Dedifferentiated amniotic fluid mesenchymal stem cell (primary cell): ENCODE data around the gene MGST2.
"Not testable (repeated sequence)": the region's sequence is repeated elsewhere in the genome, so short reads cannot be mapped to it uniquely, and the experiment has no call there.

ENCODE experiments used
- DNase-seq: peaks from one replicate; pipeline ENCODE4 v3.0.0-alpha.2; 2016; ENCODE audit errors: extremely low spot score

The MGST2 gene

DNA sequence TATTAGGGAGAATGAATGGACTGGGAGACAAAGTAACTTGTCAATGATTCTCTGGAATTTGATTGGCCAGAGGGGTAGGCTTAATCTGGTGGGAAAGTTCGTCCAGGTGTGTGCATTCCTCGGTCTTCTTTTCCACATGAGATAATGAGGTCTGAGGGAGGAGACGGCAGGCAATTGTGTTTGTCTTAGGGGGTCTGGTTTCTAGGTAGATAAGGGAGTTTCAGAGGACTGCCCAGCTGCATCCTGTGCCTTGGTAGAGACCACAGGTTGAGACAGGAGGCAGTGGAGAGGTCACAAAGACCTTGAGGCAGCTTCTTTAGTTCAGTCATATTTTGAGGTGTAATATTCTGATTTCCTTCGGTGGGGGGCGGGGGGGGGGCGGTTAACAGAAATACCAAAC, 4.3 kb downstream of the MGST2 start:
- no peak for DNase-seq

DNA sequence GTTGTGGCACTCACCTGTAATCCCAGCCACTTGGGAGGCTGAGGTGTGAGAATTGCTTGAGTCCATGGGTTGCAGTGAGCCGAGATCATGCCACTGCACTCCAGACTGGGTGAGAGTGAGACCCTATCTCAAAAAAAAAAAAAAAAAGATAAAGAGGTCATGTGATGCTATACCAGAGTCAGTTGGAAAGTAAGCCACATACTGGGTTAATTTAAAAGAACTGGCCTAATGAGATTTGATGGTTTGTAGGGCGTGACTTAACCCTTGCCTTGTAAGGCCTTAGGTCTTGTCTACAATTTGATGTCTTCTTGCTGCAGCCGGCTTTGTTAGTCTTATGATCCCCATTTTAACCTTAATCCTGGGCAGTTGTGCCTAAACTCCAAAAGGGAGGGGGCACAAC, 5.2 kb downstream of the MGST2 start:
- no peak for DNase-seq

DNA sequence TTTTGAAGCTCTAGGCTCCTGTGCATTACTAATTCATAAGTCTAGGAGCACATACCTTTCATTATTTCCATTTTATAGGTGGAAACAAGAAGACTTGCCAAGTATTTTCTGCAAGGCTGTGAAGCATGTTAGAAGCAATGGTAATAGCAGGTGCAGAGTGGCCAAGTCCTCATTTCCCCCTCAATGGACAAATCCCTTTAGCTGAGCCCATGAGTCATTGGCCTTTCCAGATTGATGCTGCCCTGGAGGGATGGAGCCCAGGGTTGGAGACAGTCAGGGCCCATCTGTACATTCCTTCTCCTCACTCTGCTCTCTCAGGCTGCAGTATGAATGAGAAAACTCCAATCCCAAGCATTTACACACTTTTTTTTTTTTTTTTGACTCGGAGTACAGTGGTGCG, 6.6 kb downstream of the MGST2 start:
- no peak for DNase-seq

DNA sequence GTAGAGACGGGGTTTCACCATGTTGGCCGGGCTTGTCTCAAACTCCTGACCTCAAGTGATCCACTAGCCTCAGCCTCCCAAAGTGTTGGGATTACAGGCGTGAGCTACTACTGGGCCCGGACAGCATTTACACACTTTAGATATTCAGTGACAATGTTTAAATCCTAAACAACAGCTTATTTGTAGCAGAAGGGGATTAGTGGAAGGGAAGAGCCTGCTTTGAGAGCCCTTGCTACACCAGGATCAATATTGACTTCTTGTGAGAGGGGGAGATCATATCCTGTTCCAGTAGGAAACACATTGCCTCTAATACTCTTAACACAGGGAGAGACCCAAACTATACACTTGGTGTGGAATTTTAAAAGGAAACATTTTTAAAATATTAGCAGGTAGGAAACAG, 7.1 kb downstream of the MGST2 start:
- DNase-seq: no peak

DNA sequence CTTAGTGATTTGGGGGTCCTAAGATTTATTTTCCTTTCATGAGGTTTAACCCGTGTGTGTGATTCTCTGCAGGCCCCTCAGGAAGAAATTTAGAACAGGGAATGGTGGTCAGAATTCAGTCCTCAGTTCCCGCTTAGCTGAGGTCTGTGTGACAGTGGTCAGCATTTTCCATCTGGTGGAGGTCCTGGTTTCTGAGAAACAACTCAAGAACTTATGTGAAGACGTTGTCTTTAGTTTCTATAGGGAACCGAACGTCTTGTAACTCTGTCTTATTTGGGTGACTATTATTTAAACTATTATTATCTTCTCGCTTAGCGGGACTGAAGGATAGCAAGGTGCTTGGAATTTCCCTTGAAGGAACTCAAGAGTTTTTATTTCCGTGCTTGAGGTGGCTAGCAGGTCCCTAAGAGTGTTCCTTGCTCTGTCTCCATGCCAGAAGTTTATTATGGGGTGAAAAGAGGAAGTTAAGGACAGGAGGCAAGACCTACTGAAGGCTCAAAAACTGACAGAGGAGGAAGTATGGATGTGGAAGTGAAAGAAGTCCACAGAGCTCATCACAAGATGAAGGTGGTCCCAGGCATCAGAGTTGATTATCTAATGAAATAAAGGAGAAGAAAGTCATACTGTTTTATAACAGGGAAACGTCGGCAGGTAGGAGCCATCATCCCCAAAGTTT, 9.4 kb downstream of the MGST2 start:
- DNase-seq: no peak

DNA sequence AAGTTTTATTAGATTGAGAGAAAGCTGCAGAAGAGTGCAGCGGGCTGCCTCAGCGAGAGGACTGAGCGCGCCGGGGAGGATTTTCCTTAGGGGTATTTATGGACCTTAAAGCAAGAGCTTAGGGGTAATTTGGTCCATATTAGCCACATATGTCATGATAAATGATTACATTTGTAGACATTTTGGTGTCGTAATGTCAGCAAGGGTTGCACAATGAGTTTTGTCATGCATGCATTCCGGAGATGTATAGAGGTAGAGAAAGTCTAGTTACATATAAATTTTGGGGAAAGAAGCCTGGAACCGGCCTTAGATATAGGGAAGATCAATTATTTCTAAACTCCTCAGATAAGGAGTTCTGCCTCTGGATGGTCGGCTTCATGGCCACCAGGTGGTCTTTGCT, 10.0 kb downstream of the MGST2 start:
- no peak for DNase-seq

DNA sequence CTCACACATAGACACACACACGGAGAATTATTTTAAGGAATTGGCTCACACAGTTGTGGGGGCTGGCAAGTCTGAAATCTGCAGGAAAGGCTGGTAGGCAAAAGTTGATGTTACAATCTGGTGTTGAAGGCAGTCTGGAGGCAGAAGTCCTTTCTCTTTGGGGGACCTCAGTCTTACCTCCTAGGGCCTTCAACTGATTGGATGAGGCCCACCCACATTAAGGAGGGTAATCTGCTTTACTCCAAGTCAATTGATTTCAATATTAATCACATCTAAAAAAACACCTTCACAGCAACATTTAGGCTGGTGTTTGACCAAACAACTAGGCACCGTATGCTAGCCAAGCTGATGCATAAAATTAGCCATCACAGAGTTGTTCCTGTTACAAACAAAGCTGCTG, 10.7 kb downstream of the MGST2 start:
- DNase-seq: no peak

DNA sequence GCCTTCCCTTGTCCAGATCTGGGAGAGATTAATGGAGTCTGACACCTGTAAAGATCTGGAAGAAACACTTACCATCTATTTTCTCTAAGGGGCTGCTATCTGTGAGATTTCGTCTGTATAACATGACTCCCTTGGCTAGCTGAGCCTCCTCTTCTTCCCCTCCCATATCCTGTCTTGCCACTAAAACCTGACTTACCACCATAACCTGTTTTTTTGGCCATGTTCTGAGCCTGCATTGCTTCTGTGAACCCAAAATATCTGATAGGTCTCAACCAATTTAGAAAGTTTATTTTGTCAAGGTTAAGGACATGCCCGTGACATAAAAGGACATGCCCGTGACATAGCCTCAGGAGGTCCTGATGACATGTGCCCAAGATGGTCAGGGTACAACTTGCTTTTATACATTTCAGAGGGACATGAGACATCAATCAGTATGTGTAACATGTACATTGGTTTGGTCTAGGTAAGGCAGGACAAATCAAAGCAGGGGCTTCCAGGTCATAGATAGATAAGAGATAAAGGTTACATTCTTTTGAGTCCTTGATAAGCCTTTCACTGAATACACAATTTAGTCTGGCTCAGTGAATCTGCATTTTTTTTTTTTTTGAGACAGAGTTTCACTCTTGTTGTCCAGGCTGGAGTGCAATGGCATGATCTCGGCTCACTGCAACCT, 11.4 kb downstream of the MGST2 start:
- no peak for DNase-seq

DNA sequence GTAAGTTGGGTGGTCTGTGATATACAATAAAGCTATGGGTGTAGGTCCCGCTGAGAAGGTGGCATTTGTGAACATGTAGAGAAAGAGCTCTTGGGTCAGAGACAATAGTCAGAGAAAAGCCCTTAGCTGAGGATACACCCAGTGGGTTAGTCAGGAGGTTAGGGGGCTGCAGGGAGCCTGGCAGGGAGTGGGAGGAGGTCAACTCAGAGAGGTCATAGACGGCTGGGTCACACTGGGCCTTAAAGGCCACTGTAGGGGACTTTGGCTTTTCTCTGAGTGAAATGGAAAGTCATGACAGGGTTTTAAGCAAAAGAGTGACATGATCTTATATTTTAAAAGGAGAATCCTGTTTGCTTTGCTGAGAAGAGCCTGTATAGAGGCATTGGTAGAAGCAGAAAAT, 16.7 kb downstream of the MGST2 start:
- DNase-seq: no peak

DNA sequence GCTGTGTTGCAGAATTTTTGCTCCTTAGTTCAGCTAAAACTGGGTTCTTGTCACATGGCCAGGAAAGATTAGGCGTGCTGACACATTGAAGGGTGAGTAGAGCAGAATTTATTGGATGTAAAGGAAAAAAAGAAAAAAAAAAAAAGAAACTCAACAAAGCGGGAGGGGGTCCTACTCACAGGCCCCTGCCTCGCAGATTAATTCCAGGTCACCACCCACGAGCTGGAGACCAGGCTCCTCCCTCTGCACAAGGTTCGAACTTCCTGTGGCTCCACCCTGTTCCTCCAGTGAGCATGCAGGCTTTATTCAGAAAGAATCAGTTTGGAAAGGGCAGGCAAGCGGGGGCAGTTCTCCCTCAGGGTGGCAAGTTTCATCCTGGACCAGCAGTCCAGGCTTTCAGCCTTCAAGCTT, 17.1 kb downstream of the MGST2 start:
- DNase-seq: no peak

DNA sequence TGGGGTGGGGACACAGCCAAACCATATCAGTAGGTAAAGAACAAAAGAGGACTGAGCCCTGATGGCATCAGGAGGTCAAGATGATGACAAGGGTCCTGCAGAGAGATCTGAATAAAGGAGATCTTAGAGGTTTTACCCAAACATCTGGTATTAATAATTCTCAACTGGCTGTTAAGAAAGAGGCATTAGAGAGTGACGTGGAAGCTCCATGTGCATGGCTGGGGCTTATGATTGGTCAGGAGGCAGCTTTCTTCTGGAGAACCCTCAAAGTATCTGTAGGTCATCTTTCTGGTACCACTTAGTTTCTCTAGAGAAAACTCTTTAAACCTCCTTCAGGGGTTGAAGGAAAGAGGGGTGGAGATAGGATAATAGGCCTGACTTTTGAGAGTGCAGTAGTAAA, 18.7 kb downstream of the MGST2 start:
- DNase-seq: no peak

DNA sequence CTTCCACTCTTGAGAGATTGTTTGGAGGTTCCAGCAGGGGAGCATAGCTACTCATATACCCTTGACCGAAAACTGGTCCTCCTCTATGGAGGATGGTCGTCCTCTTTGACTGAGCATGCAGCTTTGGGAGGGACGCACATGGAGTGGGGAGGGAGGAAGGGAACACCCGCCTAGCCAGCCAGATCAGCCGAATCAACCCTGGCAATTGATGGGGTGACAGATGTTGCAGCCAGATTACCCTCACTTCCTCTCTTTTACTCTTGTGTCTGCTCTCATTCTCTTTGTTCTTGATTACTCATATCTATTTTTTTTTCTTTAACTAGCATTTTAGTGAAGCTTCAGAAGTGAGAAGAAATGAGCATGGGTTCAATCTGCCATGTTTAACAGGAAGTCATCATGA, 19.6 kb downstream of the MGST2 start:
- DNase-seq: no peak

DNA sequence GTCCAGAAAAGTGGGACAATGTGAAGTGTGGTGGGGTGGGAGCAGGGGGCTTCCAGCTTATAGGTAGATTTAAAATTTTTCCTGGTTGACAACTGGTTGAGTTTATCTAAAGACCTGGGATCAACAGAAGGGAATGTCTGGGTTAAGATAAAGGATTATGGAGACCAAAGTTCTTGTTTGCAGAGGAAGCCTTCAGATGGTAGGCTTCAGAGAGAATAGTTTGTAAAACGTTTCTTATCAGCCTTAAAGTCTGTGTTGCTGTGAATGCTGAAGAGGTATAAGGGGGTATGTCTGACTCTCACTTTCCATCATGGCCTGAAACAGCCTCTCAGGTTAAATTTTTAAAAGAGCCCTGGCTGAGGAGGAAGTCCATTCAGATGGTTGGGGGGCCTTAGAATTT, 20.5 kb downstream of the MGST2 start:
- no peak for DNase-seq

DNA sequence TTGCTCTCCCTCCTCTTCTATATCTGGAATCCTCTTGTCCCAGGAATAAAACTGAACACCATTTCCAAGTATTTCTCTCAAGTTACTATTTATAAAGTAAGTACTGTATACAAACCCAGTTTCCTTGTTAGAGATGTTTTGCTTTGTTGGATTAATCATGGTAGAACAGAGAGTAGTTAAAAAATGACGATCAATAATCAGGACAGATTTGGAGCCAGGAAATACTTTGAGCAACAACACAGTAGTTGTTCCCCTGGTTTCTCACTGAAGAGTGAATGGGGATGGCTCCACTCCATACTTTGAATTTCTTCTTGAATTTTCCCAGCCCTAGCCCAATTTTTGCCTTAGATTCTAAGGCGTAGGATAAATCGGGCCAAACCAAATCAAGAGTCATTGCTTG, 21.4 kb downstream of the MGST2 start:
- DNase-seq: no peak

DNA sequence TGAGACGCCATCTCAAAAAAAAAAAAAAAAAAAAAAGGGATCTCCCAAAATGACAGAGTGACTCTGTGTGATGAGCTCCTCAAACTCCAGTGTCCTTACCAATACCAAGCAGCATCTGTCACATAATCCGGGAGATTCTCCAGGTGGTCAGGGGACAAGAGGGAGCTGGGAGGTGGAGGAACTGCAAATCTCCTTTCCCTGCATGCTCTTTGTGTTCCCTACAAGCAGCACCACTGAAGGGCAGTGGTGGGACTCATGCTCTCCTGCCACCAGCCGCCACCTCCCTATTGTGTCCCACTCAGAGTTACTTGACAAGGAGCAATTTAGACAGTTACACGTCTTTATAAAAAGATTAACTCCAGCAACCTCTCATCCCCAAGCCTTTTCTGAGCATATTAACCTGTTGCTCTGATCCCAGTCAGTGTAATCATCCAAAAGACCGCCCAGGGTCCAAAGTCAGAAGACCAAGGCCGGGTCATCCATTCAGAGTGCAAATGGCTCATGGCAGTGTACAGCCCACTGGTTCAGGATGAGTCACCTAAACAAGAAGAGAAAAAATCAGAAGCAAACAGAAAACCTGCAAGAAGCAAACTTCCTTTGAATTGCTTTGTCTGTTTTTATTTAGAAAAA, 23.6 kb downstream of the MGST2 start:
- no peak for DNase-seq

DNA sequence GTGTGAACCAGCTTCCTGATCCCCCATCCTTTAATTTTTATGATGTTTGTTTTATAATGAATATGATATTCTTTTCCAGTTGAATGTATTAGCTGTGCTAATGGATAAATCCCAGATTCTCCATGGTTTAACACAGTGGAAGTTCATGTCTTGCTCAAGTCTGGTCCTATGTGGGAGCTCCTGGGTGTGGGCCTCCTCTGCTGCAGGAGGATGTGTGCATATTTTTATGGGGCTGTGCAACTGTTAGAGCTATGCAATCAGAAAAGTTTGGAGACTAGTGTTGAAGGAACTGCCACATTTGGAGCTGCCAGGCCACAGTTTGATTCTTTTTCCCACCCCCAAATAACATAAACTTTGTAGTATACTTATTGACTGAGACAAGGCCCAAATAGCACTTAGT, 24.8 kb downstream of the MGST2 start:
- no peak for DNase-seq

DNA sequence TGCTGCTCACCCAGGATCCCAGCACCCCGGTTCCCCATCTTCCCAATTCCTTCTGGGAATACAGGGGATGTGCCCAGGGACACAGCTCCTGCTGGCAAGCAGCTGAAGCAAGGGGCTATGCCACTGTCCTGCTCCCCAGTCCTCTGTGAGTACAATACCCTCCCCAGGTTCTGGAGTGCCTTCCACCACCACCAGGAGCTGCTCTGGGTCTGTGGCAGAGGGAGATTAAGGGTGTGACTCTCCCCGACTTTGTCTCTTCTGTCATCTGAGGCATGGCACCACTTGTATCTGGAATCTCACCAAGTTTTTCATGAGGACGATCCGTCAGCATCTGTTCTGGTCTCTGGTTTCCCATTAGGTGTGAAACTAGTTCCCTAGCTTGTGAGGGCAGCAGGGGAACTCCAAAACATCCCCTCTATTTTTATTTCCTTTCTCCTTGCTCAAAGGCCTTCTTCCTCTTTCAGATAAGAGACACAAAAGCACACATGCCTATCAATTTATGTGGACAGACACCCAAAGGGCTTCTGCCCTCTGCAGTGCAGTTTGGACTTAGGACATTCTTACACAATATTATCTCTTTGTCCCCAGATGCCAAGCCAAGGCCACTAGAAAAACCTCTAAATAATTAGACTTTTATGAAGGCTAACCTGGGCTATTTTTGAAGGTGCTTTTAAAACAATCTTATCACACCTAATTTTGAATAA, 26.8 kb downstream of the MGST2 start:
- no peak for DNase-seq

DNA sequence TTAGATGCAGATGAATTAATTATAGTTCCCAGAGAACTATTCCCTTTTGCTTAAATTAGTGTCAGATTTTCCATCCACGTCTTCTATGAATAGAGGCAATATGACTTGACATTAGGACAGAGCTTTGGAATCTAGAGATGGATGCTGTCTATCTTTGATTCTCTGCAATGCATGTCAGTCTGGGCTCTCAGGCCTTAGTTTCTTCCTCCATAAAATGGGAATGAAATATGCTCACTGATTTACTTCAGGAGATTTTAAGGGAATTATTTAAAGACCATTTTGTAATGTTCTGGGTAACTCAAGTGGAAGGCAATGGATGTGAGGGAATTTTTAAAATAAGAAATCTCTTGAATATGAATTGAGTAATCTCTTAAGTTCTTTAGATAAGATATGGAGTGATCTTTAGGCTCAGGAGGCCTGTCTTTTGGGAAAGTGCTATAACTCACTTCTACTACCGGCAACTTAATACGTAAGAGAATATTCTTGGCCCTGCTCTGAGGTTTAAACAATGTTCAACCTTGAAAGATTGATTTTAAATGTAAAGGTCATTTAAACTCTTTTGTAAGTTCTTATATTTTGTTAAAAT, 29.0 kb downstream of the MGST2 start:
- no peak for DNase-seq

DNA sequence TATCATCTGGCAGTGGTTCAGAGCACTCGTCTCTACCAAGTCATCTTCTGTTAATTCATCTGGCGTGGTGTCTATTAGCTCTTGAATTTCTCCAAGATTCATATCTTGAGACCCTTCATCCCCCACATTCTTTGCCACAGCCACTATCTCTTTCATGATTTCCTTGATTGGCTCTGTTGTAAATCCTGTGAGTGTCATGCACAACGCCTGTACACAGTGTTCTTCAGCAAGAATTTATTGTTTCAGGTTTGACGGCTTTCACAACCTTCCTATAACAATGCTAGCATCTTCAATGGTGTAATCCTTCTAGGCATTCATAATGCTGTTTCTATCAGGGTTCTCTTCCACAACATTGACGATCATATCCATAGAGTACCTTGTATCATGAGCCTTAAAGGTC, 30.9 kb downstream of the MGST2 start:
- no peak for DNase-seq

DNA sequence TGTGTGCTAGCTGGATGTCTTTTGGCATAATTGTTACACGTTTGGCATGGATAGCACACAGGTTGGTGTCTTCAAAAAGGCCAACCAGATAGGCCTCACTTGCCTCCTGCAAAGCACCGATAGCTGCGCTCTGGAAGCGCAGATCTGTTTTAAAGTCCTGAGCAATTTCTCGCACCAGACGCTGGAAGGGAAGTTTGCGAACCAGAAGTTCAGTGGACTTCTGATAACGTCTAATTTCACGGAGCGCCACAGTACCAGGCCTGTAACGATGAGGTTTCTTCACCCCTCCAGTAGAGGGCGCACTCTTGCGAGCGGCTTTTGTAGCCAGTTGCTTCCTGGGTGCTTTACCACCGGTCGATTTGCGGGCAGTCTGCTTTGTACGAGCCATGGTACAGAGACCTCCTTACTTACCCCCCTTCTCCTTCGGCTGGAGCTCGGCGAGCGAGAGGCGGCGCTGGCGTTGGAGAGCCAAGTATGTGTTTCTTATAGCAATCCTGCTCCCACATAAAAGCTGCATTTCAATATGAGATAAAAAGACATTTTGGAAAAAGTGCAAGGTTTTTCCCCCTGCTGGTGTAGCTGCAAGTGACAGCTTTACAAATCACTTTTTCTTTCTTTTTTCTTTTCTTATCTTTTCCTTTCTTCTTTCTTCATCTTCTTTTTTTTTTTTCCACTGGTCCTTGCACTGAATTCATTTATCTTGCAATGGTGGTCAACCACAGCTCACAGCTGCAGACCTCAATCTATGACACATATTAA, 32.7 kb downstream of the MGST2 start:
- not testable (repeated sequence) for DNase-seq

DNA sequence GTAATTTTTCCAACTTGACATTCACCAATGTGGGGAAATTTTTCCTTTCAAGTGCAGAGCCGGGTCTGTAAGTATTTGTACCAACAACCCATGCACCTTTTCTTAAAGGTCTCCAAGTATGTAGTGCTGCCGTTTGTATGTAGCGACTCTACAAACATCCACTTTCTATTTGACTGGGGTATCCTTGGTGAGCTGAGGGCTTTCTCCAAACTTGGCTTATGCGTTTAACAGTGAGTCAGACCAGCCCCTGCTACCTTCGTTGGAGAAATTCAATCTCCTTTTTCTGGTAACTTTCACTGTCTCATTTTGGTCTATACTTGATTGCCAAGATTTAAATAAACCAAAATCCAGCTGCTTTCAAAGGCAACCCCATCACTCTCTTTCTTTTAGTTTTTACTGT, 34.9 kb downstream of the MGST2 start:
- DNase-seq: no peak
